ENCODE data around the gene FOXP1. TPM values are rescaled to one million over a fixed set of nuclear protein-coding genes. Genes with fewer than 3 reads are reported as not detected.

FOXP1 gene
- total and polyA plus RNA-seq, 4 donors, result 4.9 to 35.4 (median 32.0) TPM

DNA sequence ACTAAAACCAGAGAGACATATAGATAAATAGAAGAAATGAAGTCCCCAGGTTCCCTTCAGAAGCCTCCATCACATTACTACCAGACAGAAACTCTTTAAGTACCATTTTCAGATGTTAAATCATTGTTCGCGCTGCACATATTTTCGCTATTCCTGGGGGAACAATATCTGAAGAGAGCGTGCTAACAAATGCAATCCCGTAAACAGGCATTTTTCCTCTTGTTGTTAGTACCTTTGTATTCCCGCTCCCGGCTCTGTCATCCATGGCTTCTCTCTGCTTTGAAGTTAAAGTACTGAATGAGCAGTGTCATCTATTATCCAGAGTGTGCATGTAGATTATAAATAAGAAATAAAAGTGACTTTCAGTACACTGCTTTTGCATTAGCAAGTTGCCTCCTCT lies 412.3 kb downstream of the FOXP1 start:
- H3K4me3 ChIP-seq (ENCODE audit: low read depth in 1 of 3, low read length in 3 of 3), result no peak overlapping the region
- no peaks in the 10 kb centered on the region for H3K27me3 ChIP-seq (ENCODE audit: control insufficient read depth in 4 of 4, insufficient read depth in 4 of 4, low read length in 3 of 4)
- H3K9ac ChIP-seq (ENCODE audit: low read depth in 1 of 2, low read length in 2 of 2), result no peak overlapping the region
- no peak for DNase-seq (ENCODE audit: low spot score)
- TF ChIP-seq TAF1 (conservative IDR thresholded peaks at IDR 0.05) (no peak), NR2F2 (IDR thresholded peaks at IDR 0.05) (no peak), JUND (IDR thresholded peaks at IDR 0.05) (no peak), YY1 (IDR thresholded peaks at IDR 0.05) (no peak), RAD21 (IDR thresholded peaks at IDR 0.05) (no peak), HNF4A (conservative IDR thresholded peaks at IDR 0.05) (no peak), EGR1 (IDR thresholded peaks at IDR 0.05; ENCODE audit: low read depth in 2 of 2) (no peak), GABPA (IDR thresholded peaks at IDR 0.05 in 1 of 2, conservative IDR thresholded peaks at IDR 0.05 in 1 of 2) (no peak), RXRA (IDR thresholded peaks at IDR 0.05) (no peak), HNF4G (IDR thresholded peaks at IDR 0.05) (no peak), FOXA2 (IDR thresholded peaks at IDR 0.05) (no peak)
- TF ChIP-seq, protein P1, sequence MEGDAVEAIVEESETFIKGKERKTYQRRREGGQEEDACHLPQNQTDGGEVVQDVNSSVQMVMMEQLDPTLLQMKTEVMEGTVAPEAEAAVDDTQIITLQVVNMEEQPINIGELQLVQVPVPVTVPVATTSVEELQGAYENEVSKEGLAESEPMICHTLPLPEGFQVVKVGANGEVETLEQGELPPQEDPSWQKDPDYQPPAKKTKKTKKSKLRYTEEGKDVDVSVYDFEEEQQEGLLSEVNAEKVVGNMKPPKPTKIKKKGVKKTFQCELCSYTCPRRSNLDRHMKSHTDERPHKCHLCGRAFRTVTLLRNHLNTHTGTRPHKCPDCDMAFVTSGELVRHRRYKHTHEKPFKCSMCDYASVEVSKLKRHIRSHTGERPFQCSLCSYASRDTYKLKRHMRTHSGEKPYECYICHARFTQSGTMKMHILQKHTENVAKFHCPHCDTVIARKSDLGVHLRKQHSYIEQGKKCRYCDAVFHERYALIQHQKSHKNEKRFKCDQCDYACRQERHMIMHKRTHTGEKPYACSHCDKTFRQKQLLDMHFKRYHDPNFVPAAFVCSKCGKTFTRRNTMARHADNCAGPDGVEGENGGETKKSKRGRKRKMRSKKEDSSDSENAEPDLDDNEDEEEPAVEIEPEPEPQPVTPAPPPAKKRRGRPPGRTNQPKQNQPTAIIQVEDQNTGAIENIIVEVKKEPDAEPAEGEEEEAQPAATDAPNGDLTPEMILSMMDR (IDR thresholded peaks at IDR 0.05; ENCODE audit: low read depth, low read length, missing input control), result no peak
- TF ChIP-seq, protein P2, sequence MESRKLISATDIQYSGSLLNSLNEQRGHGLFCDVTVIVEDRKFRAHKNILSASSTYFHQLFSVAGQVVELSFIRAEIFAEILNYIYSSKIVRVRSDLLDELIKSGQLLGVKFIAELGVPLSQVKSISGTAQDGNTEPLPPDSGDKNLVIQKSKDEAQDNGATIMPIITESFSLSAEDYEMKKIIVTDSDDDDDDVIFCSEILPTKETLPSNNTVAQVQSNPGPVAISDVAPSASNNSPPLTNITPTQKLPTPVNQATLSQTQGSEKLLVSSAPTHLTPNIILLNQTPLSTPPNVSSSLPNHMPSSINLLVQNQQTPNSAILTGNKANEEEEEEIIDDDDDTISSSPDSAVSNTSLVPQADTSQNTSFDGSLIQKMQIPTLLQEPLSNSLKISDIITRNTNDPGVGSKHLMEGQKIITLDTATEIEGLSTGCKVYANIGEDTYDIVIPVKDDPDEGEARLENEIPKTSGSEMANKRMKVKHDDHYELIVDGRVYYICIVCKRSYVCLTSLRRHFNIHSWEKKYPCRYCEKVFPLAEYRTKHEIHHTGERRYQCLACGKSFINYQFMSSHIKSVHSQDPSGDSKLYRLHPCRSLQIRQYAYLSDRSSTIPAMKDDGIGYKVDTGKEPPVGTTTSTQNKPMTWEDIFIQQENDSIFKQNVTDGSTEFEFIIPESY (IDR thresholded peaks at IDR 0.05), result no peak
- TF ChIP-seq, protein P3, sequence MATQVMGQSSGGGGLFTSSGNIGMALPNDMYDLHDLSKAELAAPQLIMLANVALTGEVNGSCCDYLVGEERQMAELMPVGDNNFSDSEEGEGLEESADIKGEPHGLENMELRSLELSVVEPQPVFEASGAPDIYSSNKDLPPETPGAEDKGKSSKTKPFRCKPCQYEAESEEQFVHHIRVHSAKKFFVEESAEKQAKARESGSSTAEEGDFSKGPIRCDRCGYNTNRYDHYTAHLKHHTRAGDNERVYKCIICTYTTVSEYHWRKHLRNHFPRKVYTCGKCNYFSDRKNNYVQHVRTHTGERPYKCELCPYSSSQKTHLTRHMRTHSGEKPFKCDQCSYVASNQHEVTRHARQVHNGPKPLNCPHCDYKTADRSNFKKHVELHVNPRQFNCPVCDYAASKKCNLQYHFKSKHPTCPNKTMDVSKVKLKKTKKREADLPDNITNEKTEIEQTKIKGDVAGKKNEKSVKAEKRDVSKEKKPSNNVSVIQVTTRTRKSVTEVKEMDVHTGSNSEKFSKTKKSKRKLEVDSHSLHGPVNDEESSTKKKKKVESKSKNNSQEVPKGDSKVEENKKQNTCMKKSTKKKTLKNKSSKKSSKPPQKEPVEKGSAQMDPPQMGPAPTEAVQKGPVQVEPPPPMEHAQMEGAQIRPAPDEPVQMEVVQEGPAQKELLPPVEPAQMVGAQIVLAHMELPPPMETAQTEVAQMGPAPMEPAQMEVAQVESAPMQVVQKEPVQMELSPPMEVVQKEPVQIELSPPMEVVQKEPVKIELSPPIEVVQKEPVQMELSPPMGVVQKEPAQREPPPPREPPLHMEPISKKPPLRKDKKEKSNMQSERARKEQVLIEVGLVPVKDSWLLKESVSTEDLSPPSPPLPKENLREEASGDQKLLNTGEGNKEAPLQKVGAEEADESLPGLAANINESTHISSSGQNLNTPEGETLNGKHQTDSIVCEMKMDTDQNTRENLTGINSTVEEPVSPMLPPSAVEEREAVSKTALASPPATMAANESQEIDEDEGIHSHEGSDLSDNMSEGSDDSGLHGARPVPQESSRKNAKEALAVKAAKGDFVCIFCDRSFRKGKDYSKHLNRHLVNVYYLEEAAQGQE (IDR thresholded peaks at IDR 0.05), result no peak
- no peaks in the 10 kb centered on the region for H3K36me3 ChIP-seq (ENCODE audit: control insufficient read depth in 4 of 4, insufficient read depth in 3 of 4, low read depth in 1 of 4, low read length in 3 of 4)
- no peaks in the 10 kb centered on the region for H3K9me3 ChIP-seq (ENCODE audit: control insufficient read depth in 4 of 4, low read length in 3 of 4)
- no peak overlapping the region for H3K27ac ChIP-seq (ENCODE audit: low read depth in 1 of 2, low read length in 2 of 2)
- 98% methylated on average over 7 of the region's 7 CpGs for WGBS
- H3K4me1 ChIP-seq (ENCODE audit: control insufficient read depth in 4 of 4, insufficient read depth in 4 of 4, low read length in 3 of 4), result peaks cover 0 to 6% (median 2%) of the 10 kb centered on the region in 4 donors

DNA sequence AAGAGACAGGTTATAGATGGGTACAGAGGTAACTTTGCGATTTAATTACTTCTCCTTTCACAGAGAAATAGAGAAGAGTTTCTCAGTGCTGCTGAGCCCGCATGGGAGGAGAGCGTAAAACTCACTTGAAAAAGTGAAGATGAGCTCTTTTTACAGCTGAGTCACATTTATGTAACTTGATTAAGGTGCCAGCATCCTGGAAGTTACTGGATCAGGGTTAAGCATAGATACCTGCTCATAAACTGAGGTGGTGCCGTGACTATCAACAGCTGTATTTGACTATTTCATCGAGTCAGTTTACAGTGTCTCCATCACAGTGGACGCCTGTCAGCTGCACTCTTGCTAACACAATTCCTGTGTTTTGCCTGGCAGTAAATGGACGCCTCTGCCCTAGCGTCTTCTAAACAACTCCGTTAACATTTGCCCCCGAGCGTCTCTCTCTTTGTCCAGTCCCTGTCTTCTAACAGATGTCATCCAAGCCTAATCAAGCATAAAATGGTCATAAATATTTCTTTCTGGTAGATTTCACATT lies 414.6 kb downstream of the FOXP1 start:
- WGBS, result 81% methylated on average over 11 of the region's 11 CpGs
- no peaks in the 10 kb centered on the region for H3K27me3 ChIP-seq (ENCODE audit: control insufficient read depth in 4 of 4, insufficient read depth in 4 of 4, low read length in 3 of 4)
- H3K9ac ChIP-seq (ENCODE audit: low read depth in 1 of 2, low read length in 2 of 2), result no peak overlapping the region
- H3K36me3 ChIP-seq (ENCODE audit: control insufficient read depth in 4 of 4, insufficient read depth in 3 of 4, low read depth in 1 of 4, low read length in 3 of 4), result peaks cover 0 to 3% (median 0%) of the 10 kb centered on the region in 4 donors
- H3K9me3 ChIP-seq (ENCODE audit: control insufficient read depth in 4 of 4, low read length in 3 of 4), result no peaks in the 10 kb centered on the region
- DNase-seq (ENCODE audit: low spot score), result no peak
- no peak overlapping the region for H3K27ac ChIP-seq (ENCODE audit: low read depth in 1 of 2, low read length in 2 of 2)
- no peak overlapping the region for H3K4me3 ChIP-seq (ENCODE audit: low read depth in 1 of 3, low read length in 3 of 3)
- H3K4me1 ChIP-seq (ENCODE audit: control insufficient read depth in 4 of 4, insufficient read depth in 4 of 4, low read length in 3 of 4), result peaks cover 0 to 7% (median 3%) of the 10 kb centered on the region in 4 donors
- TF ChIP-seq TAF1 (conservative IDR thresholded peaks at IDR 0.05) (no peak), SP1 (IDR thresholded peaks at IDR 0.05) (no peak), HNF4G (IDR thresholded peaks at IDR 0.05) (no peak), FOXA1 (IDR thresholded peaks at IDR 0.05) (no peak), RAD21 (IDR thresholded peaks at IDR 0.05) (no peak), JUND (IDR thresholded peaks at IDR 0.05) (no peak), EGR1 (IDR thresholded peaks at IDR 0.05; ENCODE audit: low read depth in 2 of 2) (no peak)
- TF ChIP-seq, protein P4, sequence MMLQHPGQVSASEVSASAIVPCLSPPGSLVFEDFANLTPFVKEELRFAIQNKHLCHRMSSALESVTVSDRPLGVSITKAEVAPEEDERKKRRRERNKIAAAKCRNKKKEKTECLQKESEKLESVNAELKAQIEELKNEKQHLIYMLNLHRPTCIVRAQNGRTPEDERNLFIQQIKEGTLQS (IDR thresholded peaks at IDR 0.05), result no peak
- TF ChIP-seq, protein P2 (IDR thresholded peaks at IDR 0.05), result no peak
- TF ChIP-seq, protein P3 (IDR thresholded peaks at IDR 0.05), result no peak
